HEK293T (cell line): Measurements from ENCODE around the gene EDRF1.

Experiments used
- ARNT ChIP-seq: fragments of 450-650 bp; IDR thresholded peaks from 2 replicates; pipeline ENCODE4 v1.6.1; 2017; ENCODE audit warnings: mild to moderate bottlenecking
- BHLHE40 ChIP-seq: fragments of 450-650 bp; IDR thresholded peaks from 2 replicates; pipeline ENCODE4 v1.6.1; 2016; ENCODE audit warnings: mild to moderate bottlenecking, moderate library complexity, borderline replicate concordance
- FOXA1 ChIP-seq: fragments of 450-650 bp; IDR thresholded peaks from 2 replicates; pipeline ENCODE4 v1.6.1; 2016; ENCODE audit warnings: mild to moderate bottlenecking
- FOXK2 ChIP-seq: fragments of 450-650 bp; IDR thresholded peaks from 2 replicates; pipeline ENCODE4 v1.6.1; 2016; ENCODE audit warnings: mild to moderate bottlenecking
- HDGF ChIP-seq: fragments of 450-650 bp; IDR thresholded peaks from 2 replicates; pipeline ENCODE4 v1.6.1; 2017; ENCODE audit warnings: antibody characterized with exemption, borderline replicate concordance
- NFRKB ChIP-seq: fragments of 450-650 bp; IDR thresholded peaks from 2 replicates; pipeline ENCODE4 v1.6.1; 2016; ENCODE audit warnings: mild to moderate bottlenecking, moderate library complexity
- SP1 ChIP-seq: fragments of 450-650 bp; IDR thresholded peaks from 2 replicates; pipeline ENCODE4 v1.6.1; 2017
- TARDBP ChIP-seq: fragments of 450-650 bp; IDR thresholded peaks from 2 replicates; pipeline ENCODE4 v1.6.1; 2016
- TF ChIP-seq, protein P1 (sequence below): fragments of 450-650 bp; IDR thresholded peaks from 2 replicates; pipeline ENCODE4 v1.6.1; 2016

DNA sequence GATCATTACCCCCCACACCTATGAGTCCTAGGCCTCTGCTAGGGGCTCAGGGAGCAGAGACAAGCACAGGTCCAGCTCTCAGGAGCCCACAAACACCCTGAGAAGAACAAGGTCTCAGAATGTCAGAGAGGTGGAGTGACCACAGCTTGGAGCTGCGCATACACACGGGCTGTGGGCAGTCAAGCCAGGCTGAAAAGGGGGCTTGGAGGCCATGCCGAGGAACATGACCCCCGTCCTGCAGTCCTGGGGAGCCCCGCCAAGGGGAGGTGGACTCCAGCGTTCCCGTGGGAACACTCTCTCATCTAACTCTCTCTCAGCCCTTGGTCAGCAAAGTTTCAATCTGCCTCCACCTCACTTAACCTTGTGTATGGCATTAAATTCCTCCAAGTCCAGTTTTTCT, 63.9 kb downstream of the EDRF1 start:
- TF ChIP-seq FOXK2: no peak
- no peak for TF ChIP-seq SP1
- TF ChIP-seq ARNT: no peak
- TF ChIP-seq, protein P1, sequence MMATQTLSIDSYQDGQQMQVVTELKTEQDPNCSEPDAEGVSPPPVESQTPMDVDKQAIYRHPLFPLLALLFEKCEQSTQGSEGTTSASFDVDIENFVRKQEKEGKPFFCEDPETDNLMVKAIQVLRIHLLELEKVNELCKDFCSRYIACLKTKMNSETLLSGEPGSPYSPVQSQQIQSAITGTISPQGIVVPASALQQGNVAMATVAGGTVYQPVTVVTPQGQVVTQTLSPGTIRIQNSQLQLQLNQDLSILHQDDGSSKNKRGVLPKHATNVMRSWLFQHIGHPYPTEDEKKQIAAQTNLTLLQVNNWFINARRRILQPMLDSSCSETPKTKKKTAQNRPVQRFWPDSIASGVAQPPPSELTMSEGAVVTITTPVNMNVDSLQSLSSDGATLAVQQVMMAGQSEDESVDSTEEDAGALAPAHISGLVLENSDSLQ: no peak
- TF ChIP-seq FOXA1: no peak
- TF ChIP-seq HDGF: no peak
- no peak for TF ChIP-seq NFRKB
- no peak for TF ChIP-seq BHLHE40
- no peak for TF ChIP-seq TARDBP
